Adrenal gland (tissue), 12 donors: Measurements from ENCODE around the gene LRP1B. TPM values are rescaled to one million over a fixed set of nuclear protein-coding genes. Genes with fewer than 3 reads are reported as not detected.

ENCODE experiments used
- DNase-seq, 7 donors: peaks; one replicate each; pipeline ENCODE4 v3.0.0-alpha.2; 2019 to 2020
- H3K27ac ChIP-seq, 5 donors: fragments of 200-600 bp; sonication (generic) in 4 of 5; 1 replicate in 3 of 5; 2 replicates in 2 of 5; pipeline versions ENCODE4 v1.5.1 to v1.8.0; 2016 to 2020; ENCODE audit warnings: mild to moderate bottlenecking in 1 of 5
- H3K27me3 ChIP-seq: fragments of 200-600 bp; 2 replicates; pipeline ENCODE4 v1.8.0; 2021
- H3K36me3 ChIP-seq, 2 donors: fragments of 200-600 bp; replicated peaks in 1 of 2; 1 replicate in 1 of 2; 2 replicates in 1 of 2; pipeline versions ENCODE4 v1.5.1 to v1.8.0; 2018 to 2022
- H3K4me1 ChIP-seq, 2 donors: fragments of 200-600 bp; replicated peaks in 1 of 2; 1 replicate in 1 of 2; 2 replicates in 1 of 2; pipeline versions ENCODE4 v1.5.1 to v1.8.0; 2018 to 2021
- H3K4me3 ChIP-seq, 4 donors: fragments of 200-600 bp; sonication (generic) in 3 of 4; one replicate each; pipeline ENCODE4 v1.5.1; 2016 to 2018
- H3K9me3 ChIP-seq, 3 donors: fragments of 200-600 bp; sonication (generic) in 1 of 3; replicated peaks in 1 of 3; 1 replicate in 2 of 3; 2 replicates in 1 of 3; pipeline versions ENCODE4 v1.5.1 to v1.8.0; 2016 to 2021
- POLR2A ChIP-seq, 2 donors: fragments of 450-650 bp; IDR thresholded peaks; one replicate each; pipeline ENCODE4 v1.6.1; 2017; ENCODE audit warnings: antibody characterized with exemption in 2 of 2, mild to moderate bottlenecking in 2 of 2, moderate library complexity in 1 of 2
- WGBS, 4 donors: extraction: QIAGEN DNeasy Blood & Tissue Kit in 2 of 4; methylation state at CpG; one replicate each; pipeline versions ENCODE4 v1.1.5 to v1.1.7; 2013 to 2017; 5-methylcytosine and 5-hydroxymethylcytosine counted together
- intact Hi-C, 2 donors: fragments of 100-400 bp; cut with DNase I; formaldehyde crosslinking; loops; one replicate each; pipeline versions ENCODE4 v1.14.1 to v1.15.0; 2022 to 2023
- polyA plus RNA-seq, 3 donors: library from polyadenylated mRNA; stranded (reverse); fragments of 200-250 nt in 2 of 3; fragments of 350-450 nt in 1 of 3; fragmentation: Illumina TruSeq in 1 of 3; extraction: RNeasy Lipid Tissue Mini Kit (QIAGEN cat#74804) in 1 of 3; gene quantifications; one replicate each; pipeline ENCODE4 v1.2.3, GENCODE V29; 2013 to 2014
- total RNA-seq, 9 donors: library from RNA; depleted of rRNA in 4 of 9; stranded (reverse); fragments of >200 nt in 4 of 9; fragments of 120-200 nt in 1 of 9; fragmentation: NEBNext Ultra II Directional in 1 of 9; extraction: Animal tissue kit (Norgen Biotek cat#: 25700) in 1 of 9; gene quantifications; one replicate each; pipeline versions ENCODE4 v1.1.0 to v1.2.4, GENCODE V29; 2013 to 2023
- TF ChIP-seq, protein P1 (sequence below), 6 experiments: fragments of 450-650 bp in 4 of 6; fragments of 200-600 bp in 2 of 6; sonication (generic) in 1 of 6; IDR thresholded peaks; 1 replicate in 5 of 6; 2 replicates in 1 of 6; pipeline versions ENCODE4 v1.5.1 to v1.8.0; 2016 to 2021; ENCODE audit warnings: antibody characterized with exemption in 6 of 6, mild to moderate bottlenecking in 2 of 6, moderate library complexity in 1 of 6
- donor health status: healthy with polysubstance abuse.
- donor health status: Bipolar disorder and iron deficiency.
- donor health status: DM: yes; HTN: yes; CAD: no.
- donor health status: DM: no; HTN: no; CAD: no.
- donor health status: DM: no; HTN: no; CAD: no.
- donor health status: DM: yes; HTN: yes; CAD: no.

Gene LRP1B
- total and polyA plus RNA-seq, 12 donors = 0.84 to 5.4 (median 2.1) TPM

GRCh38 chr2:140362361-140362760, 1768.5 kb downstream of the LRP1B start:
- H3K9me3 ChIP-seq = no peaks in the 10 kb centered on the region
- H3K27me3 ChIP-seq = no peaks in the 10 kb centered on the region
- WGBS, 4 donors = 91 to 96% (median 95%) methylated on average over 1 of the region's 1 CpG
- no peaks in the 10 kb centered on the region for H3K4me1 ChIP-seq
- no peak overlapping the region for H3K27ac ChIP-seq
- no peak overlapping the region for H3K4me3 ChIP-seq
- TF ChIP-seq, protein P1, sequence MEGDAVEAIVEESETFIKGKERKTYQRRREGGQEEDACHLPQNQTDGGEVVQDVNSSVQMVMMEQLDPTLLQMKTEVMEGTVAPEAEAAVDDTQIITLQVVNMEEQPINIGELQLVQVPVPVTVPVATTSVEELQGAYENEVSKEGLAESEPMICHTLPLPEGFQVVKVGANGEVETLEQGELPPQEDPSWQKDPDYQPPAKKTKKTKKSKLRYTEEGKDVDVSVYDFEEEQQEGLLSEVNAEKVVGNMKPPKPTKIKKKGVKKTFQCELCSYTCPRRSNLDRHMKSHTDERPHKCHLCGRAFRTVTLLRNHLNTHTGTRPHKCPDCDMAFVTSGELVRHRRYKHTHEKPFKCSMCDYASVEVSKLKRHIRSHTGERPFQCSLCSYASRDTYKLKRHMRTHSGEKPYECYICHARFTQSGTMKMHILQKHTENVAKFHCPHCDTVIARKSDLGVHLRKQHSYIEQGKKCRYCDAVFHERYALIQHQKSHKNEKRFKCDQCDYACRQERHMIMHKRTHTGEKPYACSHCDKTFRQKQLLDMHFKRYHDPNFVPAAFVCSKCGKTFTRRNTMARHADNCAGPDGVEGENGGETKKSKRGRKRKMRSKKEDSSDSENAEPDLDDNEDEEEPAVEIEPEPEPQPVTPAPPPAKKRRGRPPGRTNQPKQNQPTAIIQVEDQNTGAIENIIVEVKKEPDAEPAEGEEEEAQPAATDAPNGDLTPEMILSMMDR (IDR thresholded peaks at IDR 0.05) = no peak
- no peak for TF ChIP-seq POLR2A (IDR thresholded peaks at IDR 0.05)
- no peaks in the 10 kb centered on the region for H3K36me3 ChIP-seq
- intact Hi-C loops = no loop called here
- no peak for DNase-seq

DNA sequence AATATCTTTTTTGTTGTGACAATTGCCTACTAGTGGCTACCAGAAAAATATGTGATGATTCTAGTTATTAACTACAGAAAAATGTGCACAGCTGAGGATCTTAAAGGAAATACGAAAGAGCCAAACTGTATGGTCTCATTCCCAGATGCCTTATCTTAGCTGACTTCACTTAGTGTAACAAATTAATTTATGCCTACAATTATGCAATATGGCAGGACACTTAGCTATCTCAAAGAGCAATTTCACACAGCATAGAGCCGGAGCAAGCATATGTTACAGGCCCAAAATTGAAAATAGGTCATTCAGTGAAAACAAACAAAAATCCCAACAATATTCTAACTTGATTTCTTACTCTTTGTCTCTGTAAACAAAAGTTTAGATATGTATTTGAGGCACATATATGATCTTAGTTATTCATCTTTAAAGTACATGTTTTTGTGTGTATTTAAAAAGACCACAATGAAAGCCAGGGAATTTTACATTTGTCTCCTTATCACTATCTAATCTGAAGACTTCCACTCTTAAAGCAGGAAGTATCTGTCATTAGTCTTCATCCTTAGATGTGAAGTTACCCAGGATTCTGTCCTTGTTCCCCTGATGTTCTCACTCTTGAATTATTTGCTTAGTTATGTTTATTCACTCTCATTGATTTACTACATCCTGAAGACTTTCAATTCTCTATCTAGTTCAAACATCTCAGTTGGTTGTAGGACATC, 1771.6 kb downstream of the LRP1B start:
- DNase-seq = no peak
- H3K4me3 ChIP-seq = no peak overlapping the region
- no peak for TF ChIP-seq POLR2A (IDR thresholded peaks at IDR 0.05)
- TF ChIP-seq, protein P1 (IDR thresholded peaks at IDR 0.05) = no peak
- intact Hi-C loops = no loop called here
- WGBS, 4 donors = 56 to 68% (median 62%) methylated on average over 2 of the region's 2 CpGs
- H3K27me3 ChIP-seq = no peaks in the 10 kb centered on the region
- H3K4me1 ChIP-seq = no peaks in the 10 kb centered on the region
- no peaks in the 10 kb centered on the region for H3K36me3 ChIP-seq
- H3K9me3 ChIP-seq = no peaks in the 10 kb centered on the region
- H3K27ac ChIP-seq = no peak overlapping the region

- no peak for DNase-seq
- no peaks in the 10 kb centered on the region for H3K36me3 ChIP-seq
- no peak overlapping the region for H3K27ac ChIP-seq
- WGBS, 4 donors = 95 to 98% (median 96%) methylated on average over 1 of the region's 1 CpG
- intact Hi-C loops = no loop called here
- H3K4me1 ChIP-seq = no peaks in the 10 kb centered on the region
- no peak overlapping the region for H3K4me3 ChIP-seq
- no peaks in the 10 kb centered on the region for H3K27me3 ChIP-seq
- TF ChIP-seq, protein P1 (IDR thresholded peaks at IDR 0.05) = no peak
- TF ChIP-seq POLR2A (IDR thresholded peaks at IDR 0.05) = no peak
- no peaks in the 10 kb centered on the region for H3K9me3 ChIP-seq
These were observed 1774.1 kb downstream of the LRP1B start for GRCh38 chr2:140356697-140357096.

- no peak for DNase-seq
- TF ChIP-seq POLR2A (IDR thresholded peaks at IDR 0.05) = no peak
- TF ChIP-seq, protein P1 (IDR thresholded peaks at IDR 0.05) = no peak
- Histone ChIP-seq H3K36me3 (no peaks in the 10 kb centered on the region), H3K27ac (no peak overlapping the region), H3K4me3 (no peak overlapping the region), H3K4me1 (no peaks in the 10 kb centered on the region), H3K27me3 (no peaks in the 10 kb centered on the region), H3K9me3 (no peaks in the 10 kb centered on the region)
- WGBS, 4 donors = 63 to 77% (median 74%) methylated on average over 2 of the region's 2 CpGs
- intact Hi-C loops = no loop called here
These were observed 1775.2 kb downstream of the LRP1B start for GRCh38 chr2:140355511-140356090.
